Peyer's patch (tissue), 4 donors: ENCODE data around the gene HFE.

ENCODE experiments used
- CTCF ChIP-seq, 6 experiments: fragments of 450-650 bp in 4 of 6; fragments of 200-600 bp in 2 of 6; sonication (generic) in 1 of 6; IDR thresholded peaks; one replicate each; pipeline ENCODE4 v1.5.1; 2017 to 2019; ENCODE audit warnings: antibody characterized with exemption in 6 of 6, mild to moderate bottlenecking in 3 of 6, moderate library complexity in 1 of 6
- POLR2A ChIP-seq, 2 donors: fragments of 450-650 bp; IDR thresholded peaks; one replicate each; pipeline ENCODE4 v1.5.1; 2017; ENCODE audit warnings: antibody characterized with exemption in 2 of 2, mild to moderate bottlenecking in 2 of 2, moderate library complexity in 2 of 2

- no peak for TF ChIP-seq CTCF (IDR thresholded peaks at IDR 0.05)
- TF ChIP-seq POLR2A (IDR thresholded peaks at IDR 0.05), result peak; percentile 99
These were observed 43.7 kb upstream of the HFE start for GRCh38 chr6:26043384-26044139.
